Tibial nerve (tissue), 4 donors: ENCODE results near the gene GRM8. TPM values are rescaled to one million over a fixed set of nuclear protein-coding genes. Genes with fewer than 3 reads are reported as not detected.

ENCODE experiments used
- DNase-seq, 2 donors: peaks; one replicate each; pipeline ENCODE4 v3.0.0-alpha.2; 2019; ENCODE audit warnings: low spot score in 2 of 2
- H3K27ac ChIP-seq, 4 donors: fragments of 200-600 bp; sonication (generic) in 3 of 4; one replicate each; pipeline ENCODE4 v1.5.1; 2017 to 2019; ENCODE audit warnings: mild to moderate bottlenecking in 1 of 4
- H3K27me3 ChIP-seq, 2 donors: fragments of 200-600 bp; sonication (generic) in 1 of 2; one replicate each; pipeline versions ENCODE4 v1.5.1 to v1.6.0; 2017 to 2019
- H3K36me3 ChIP-seq, 3 donors: fragments of 200-600 bp; sonication (generic); one replicate each; pipeline ENCODE4 v1.5.1; 2018 to 2019
- H3K4me1 ChIP-seq, 4 donors: fragments of 200-600 bp; sonication (generic) in 3 of 4; one replicate each; pipeline ENCODE4 v1.5.1; 2017 to 2019
- H3K4me3 ChIP-seq, 4 donors: fragments of 200-600 bp; sonication (generic) in 3 of 4; one replicate each; pipeline ENCODE4 v1.5.1; 2017 to 2019; ENCODE audit warnings: mild to moderate bottlenecking in 1 of 4, moderate library complexity in 1 of 4
- H3K9me3 ChIP-seq, 4 donors: fragments of 200-600 bp; sonication (generic) in 3 of 4; one replicate each; pipeline ENCODE4 v1.5.1; 2017 to 2019
- CTCF ChIP-seq, 5 experiments: fragments of 200-600 bp in 3 of 5; fragments of 450-650 bp in 2 of 5; sonication (generic) in 3 of 5; IDR thresholded peaks; one replicate each; pipeline ENCODE4 v1.5.1; 2016 to 2019; ENCODE audit warnings: antibody characterized with exemption in 5 of 5, mild to moderate bottlenecking in 3 of 5, moderate library complexity in 2 of 5
- EP300 ChIP-seq, 2 donors: sonication (generic); formaldehyde crosslinking; IDR thresholded peaks; one replicate each; pipeline ENCODE4 v1.6.1; 2017; ENCODE audit warnings: antibody characterized with exemption in 2 of 2, mild to moderate bottlenecking in 1 of 2
- POLR2A ChIP-seq, 2 donors: fragments of 450-650 bp; IDR thresholded peaks; one replicate each; pipeline ENCODE4 v1.6.1; 2017; ENCODE audit warnings: antibody characterized with exemption in 2 of 2, mild to moderate bottlenecking in 2 of 2, moderate library complexity in 2 of 2
- WGBS, 2 donors: methylation state at CpG; one replicate each; pipeline ENCODE4 v1.1.5; 2018; 5-methylcytosine and 5-hydroxymethylcytosine counted together
- total RNA-seq, 4 donors: library from RNA; depleted of rRNA; stranded (reverse); fragments of >200 nt; gene quantifications; one replicate each; pipeline ENCODE4 v1.1.0, GENCODE V29; 2016

The GRM8 gene
- total RNA-seq, 4 donors from 2014 or later, result 0.59 to 1.5 (median 1.1) TPM

DNA sequence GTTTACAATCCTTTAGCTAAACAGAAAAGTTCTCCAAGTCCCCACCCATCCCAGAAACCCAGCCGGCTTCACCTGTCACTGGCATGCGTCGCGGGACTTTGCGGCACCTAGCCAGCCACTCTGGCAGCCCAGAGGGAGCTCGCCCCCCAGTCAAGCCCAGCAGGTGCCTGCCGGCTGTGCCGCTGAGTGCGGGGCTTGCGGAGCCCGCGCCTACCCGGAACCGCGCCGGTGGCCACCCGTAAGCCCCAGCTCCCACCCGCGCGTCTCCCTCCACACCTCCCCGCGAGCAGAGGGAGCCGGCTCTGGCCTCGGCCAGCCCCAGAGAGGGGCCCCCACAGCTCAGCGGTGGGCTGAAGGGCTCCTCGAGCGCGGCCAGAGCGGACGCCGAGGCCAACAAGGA, 446.1 kb downstream of the GRM8 start:
- Histone ChIP-seq H3K9me3 (peaks cover 0 to 13% (median 0%) of the 10 kb centered on the region in 4 donors), H3K27me3 (no peaks in the 10 kb centered on the region), H3K36me3 (no peaks in the 10 kb centered on the region), H3K4me1 (no peaks in the 10 kb centered on the region), H3K4me3 (no peak overlapping the region), H3K27ac (no peak overlapping the region)
- no peak for DNase-seq
- TF ChIP-seq CTCF (IDR thresholded peaks at IDR 0.05), result no peak
- no peak for TF ChIP-seq EP300 (IDR thresholded peaks at IDR 0.05)
- TF ChIP-seq POLR2A (IDR thresholded peaks at IDR 0.05), result no peak
- 82 to 98% methylated on average over 6 to 28 of the region's 31 CpGs for WGBS, 2 donors

- H3K4me3 ChIP-seq, result no peak overlapping the region
- peaks cover 0 to 9% (median 0%) of the 10 kb centered on the region in 4 donors for H3K9me3 ChIP-seq
- H3K27ac ChIP-seq, result no peak overlapping the region
- TF ChIP-seq EP300 (IDR thresholded peaks at IDR 0.05), result no peak
- TF ChIP-seq POLR2A (IDR thresholded peaks at IDR 0.05), result no peak
- TF ChIP-seq CTCF (IDR thresholded peaks at IDR 0.05), result no peak
- no peaks in the 10 kb centered on the region for H3K4me1 ChIP-seq
- DNase-seq, result no peak
- 94 to 96% methylated on average over 1 of the region's 1 CpG for WGBS, 2 donors
- no peaks in the 10 kb centered on the region for H3K36me3 ChIP-seq
- no peaks in the 10 kb centered on the region for H3K27me3 ChIP-seq
These were observed 447.4 kb downstream of the GRM8 start for GRCh38 chr7:126805351-126805750.

- 60 to 68% methylated on average over 2 of the region's 2 CpGs for WGBS, 2 donors
- Histone ChIP-seq H3K36me3 (no peaks in the 10 kb centered on the region), H3K27ac (no peak overlapping the region), H3K27me3 (no peaks in the 10 kb centered on the region), H3K4me3 (no peak overlapping the region), H3K4me1 (no peaks in the 10 kb centered on the region), H3K9me3 (peaks cover 0 to 9% (median 0%) of the 10 kb centered on the region in 4 donors)
- TF ChIP-seq CTCF (IDR thresholded peaks at IDR 0.05) (no peak), POLR2A (IDR thresholded peaks at IDR 0.05) (no peak), EP300 (IDR thresholded peaks at IDR 0.05) (no peak)
- no peak for DNase-seq
These were observed 448.1 kb downstream of the GRM8 start for GRCh38 chr7:126804604-126805003.

GRCh38 chr7:126803990-126804389, 448.8 kb downstream of the GRM8 start:
- H3K27me3 ChIP-seq, result no peaks in the 10 kb centered on the region

More at GRCh38 chr7:126803990-126804389, 448.8 kb downstream of the GRM8 start:
- TF ChIP-seq EP300 (IDR thresholded peaks at IDR 0.05), result no peak
- TF ChIP-seq POLR2A (IDR thresholded peaks at IDR 0.05), result no peak
- no peak for TF ChIP-seq CTCF (IDR thresholded peaks at IDR 0.05)
- H3K36me3 ChIP-seq, result no peaks in the 10 kb centered on the region
- no peak overlapping the region for H3K4me3 ChIP-seq
- 59 to 67% methylated on average over 2 of the region's 2 CpGs for WGBS, 2 donors
- no peak for DNase-seq
- no peak overlapping the region for H3K27ac ChIP-seq
- peaks cover 0 to 9% (median 0%) of the 10 kb centered on the region in 4 donors for H3K9me3 ChIP-seq
- no peaks in the 10 kb centered on the region for H3K4me1 ChIP-seq
